GM12878 (cell line): ENCODE results near the gene SLC10A4. TPM values are rescaled to one million over a fixed set of nuclear protein-coding genes. Genes with fewer than 3 reads are reported as not detected.

ENCODE experiments used
- BHLHE40 ChIP-seq, 2 experiments: fragments of 450-650 bp in 1 of 2; IDR thresholded peaks; 2 replicates each; pipeline ENCODE4 v1.6.1; 2011 to 2017; ENCODE audit warnings: low read depth in 2 of 2, borderline replicate concordance in 1 of 2, improper control_type of control experiment in 1 of 2, low read length in 1 of 2, mild to moderate bottlenecking in 1 of 2
- CHD4 ChIP-seq: fragments of 200-600 bp; sonication (generic); IDR thresholded peaks from 2 replicates; pipeline ENCODE4 v1.6.1; 2016; ENCODE audit warnings: mild to moderate bottlenecking
- CREB1 ChIP-seq: IDR thresholded peaks from 2 replicates; pipeline ENCODE4 v1.6.1; 2012; ENCODE audit warnings: low read depth, mild to moderate bottlenecking, inconsistent platforms
- EP300 ChIP-seq, 2 experiments: fragments of 150-350 bp in 1 of 2; IDR thresholded peaks; 2 replicates each; pipeline ENCODE4 v1.6.1; 2011 to 2012; ENCODE audit warnings: low read depth in 2 of 2, low read length in 2 of 2, borderline replicate concordance in 1 of 2, improper control_type of control experiment in 1 of 2, inconsistent platforms in 1 of 2; ENCODE audit not compliant: control insufficient read depth in 1 of 2
- FOXM1 ChIP-seq: IDR thresholded peaks from 2 replicates; pipeline ENCODE4 v1.6.1; 2012; ENCODE audit warnings: low read depth, mild to moderate bottlenecking, inconsistent platforms, low read length, moderate library complexity
- HDGF ChIP-seq: fragments of 450-650 bp; IDR thresholded peaks from 2 replicates; pipeline ENCODE4 v1.6.1; 2016; ENCODE audit warnings: antibody characterized with exemption
- MEF2A ChIP-seq: IDR thresholded peaks from 2 replicates; pipeline ENCODE4 v1.6.1; 2011; ENCODE audit warnings: low read depth, mild to moderate bottlenecking, low read length, moderate library complexity; ENCODE audit not compliant: insufficient read depth
- NFYA ChIP-seq: IDR thresholded peaks from 2 replicates; pipeline ENCODE4 v1.6.1; 2011; ENCODE audit warnings: low read depth, mild to moderate bottlenecking, low read length, improper control_type of control experiment, borderline replicate concordance
- NKRF ChIP-seq: fragments of 450-650 bp; conservative IDR thresholded peaks from 2 replicates; pipeline ENCODE4 v1.6.1; 2017; ENCODE audit warnings: mild to moderate bottlenecking, moderate library complexity
- SREBF2 ChIP-seq: IDR thresholded peaks from 2 replicates; pipeline ENCODE4 v1.6.1; 2012; ENCODE audit warnings: mild to moderate bottlenecking, low read length
- TBL1XR1 ChIP-seq: IDR thresholded peaks from 2 replicates; pipeline ENCODE4 v1.6.1; 2012; ENCODE audit warnings: low read depth, low read length, improper control_type of control experiment
- TCF7 ChIP-seq: IDR thresholded peaks from 2 replicates; pipeline ENCODE4 v1.6.1; 2014; ENCODE audit warnings: antibody characterized with exemption, borderline replicate concordance
- USF2 ChIP-seq: IDR thresholded peaks from 2 replicates; pipeline ENCODE4 v1.6.1; 2011; ENCODE audit warnings: low read depth, low read length, improper control_type of control experiment, borderline replicate concordance
- ZBED1 ChIP-seq: IDR thresholded peaks from 2 replicates; pipeline ENCODE4 v1.6.1; 2016; ENCODE audit warnings: borderline replicate concordance
- ZNF217 ChIP-seq: fragments of 450-650 bp; IDR thresholded peaks from 2 replicates; pipeline ENCODE4 v1.6.1; 2017; ENCODE audit warnings: antibody characterized with exemption, mild to moderate bottlenecking
- ZSCAN29 ChIP-seq: fragments of 450-650 bp; IDR thresholded peaks from 2 replicates; pipeline ENCODE4 v1.6.1; 2017; ENCODE audit warnings: mild to moderate bottlenecking, moderate library complexity
- polyA plus RNA-seq, 11 experiments: library from polyadenylated mRNA; depleted of rRNA in 4 of 11; unstranded in 6 of 11; stranded (reverse) in 5 of 11; fragments of >200 nt; fragmentation: Nextera tagmentation in 4 of 11; fragmentation: Illumina TruSeq in 1 of 11; extraction: Ambion mirVana in 4 of 11; extraction: Trizol in 1 of 11; gene quantifications; 1 replicate in 1 of 11; 2 replicates in 10 of 11; pipeline versions ENCODE4 v1.2.1 to v1.2.3, GENCODE V29; 2011 to 2016; ENCODE audit warnings: inconsistent platforms in 2 of 11, missing spikeins in 2 of 11, low read depth in 1 of 11
- total RNA-seq, 4 experiments: library from RNA; depleted of rRNA in 3 of 4; stranded (reverse); fragments of >200 nt in 3 of 4; fragmentation: Illumina TruSeq in 1 of 4; extraction: Trizol in 1 of 4; gene quantifications; 2 replicates each; pipeline versions ENCODE4 v1.2.1 to v1.2.3, GENCODE V29; 2013 to 2021

SLC10A4 gene
- total and polyA plus RNA-seq, 10 of the 15 experiments (the other 5 are each of a cell fraction or from before 2014, with no cell fraction given) = 0.12 TPM; not detected in 9

GRCh38 chr4:48499551-48500066 lies 16.5 kb downstream of the SLC10A4 start (continued):
- TF ChIP-seq MEF2A = peak; percentile 96
- TF ChIP-seq USF2 = no peak
- TF ChIP-seq NFYA = no peak
- TF ChIP-seq ZNF217 = peak; percentile 60; the same call in 1 of the 2 replicates
- TF ChIP-seq TBL1XR1 = peak; percentile 93
- TF ChIP-seq BHLHE40 (IDR thresholded peaks at IDR 0.05; ENCODE audit: borderline replicate concordance in 1 of 2, low read depth in 2 of 2, low read length in 1 of 2) = peak; percentile 55 to 84; a peak in 3 of 4 replicates
- TF ChIP-seq FOXM1 = peak; percentile 82; the same call in 1 of the 2 replicates
- no peak for TF ChIP-seq CHD4
- peak; percentile 35; the same call in 1 of the 2 replicates for TF ChIP-seq TCF7
- TF ChIP-seq ZBED1 = 0 out of 2 replicates have a peak, but pooled peaks have one; percentile 38
- TF ChIP-seq SREBF2 = no peak
- peak in 1 of 2 experiments; percentile 75; a peak in 1 of 4 replicates for TF ChIP-seq EP300 (IDR thresholded peaks at IDR 0.05; ENCODE audit: borderline replicate concordance in 1 of 2, control insufficient read depth in 1 of 2, low read depth in 2 of 2, low read length in 2 of 2)
- no peak for TF ChIP-seq NKRF
- no peak for TF ChIP-seq ZSCAN29
- 0 out of 2 replicates have a peak, but pooled peaks have one; percentile 15 for TF ChIP-seq CREB1
- no peak for TF ChIP-seq HDGF
